ENCODE measurements around the gene ARL4D. TPM values are rescaled to one million over a fixed set of nuclear protein-coding genes. Genes with fewer than 3 reads are reported as not detected.

The ARL4D gene
- total RNA-seq, 1 donor: 22.2 TPM

- no peak for TF ChIP-seq CTCF (IDR thresholded peaks at IDR 0.05; ENCODE audit: insufficient read depth, low read length)
- H3K4me3 ChIP-seq (ENCODE audit: low read depth, low read length): no peak overlapping the region
- DNase-seq (ENCODE audit: low read depth): no peak
Observed at GRCh38 chr17:43403846-43404245, 5.1 kb downstream of the ARL4D start.

DNA sequence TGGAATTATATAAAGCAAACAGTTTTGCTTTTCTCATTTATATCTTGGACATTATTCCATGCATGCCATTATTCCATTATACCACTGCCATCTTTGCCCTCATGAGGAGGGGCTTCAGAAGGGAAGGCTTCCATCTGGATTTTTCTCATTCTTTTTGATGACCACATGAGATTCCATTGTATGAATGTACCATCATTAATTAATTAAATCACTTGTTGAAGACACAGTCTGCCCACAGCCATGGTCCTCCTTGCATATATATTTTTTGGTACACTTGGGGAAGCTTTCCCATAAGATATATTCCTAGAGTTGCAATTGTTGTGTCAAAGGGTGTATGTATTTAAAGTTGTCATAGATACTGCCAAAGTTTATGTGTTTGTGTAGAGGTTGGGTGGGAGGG, 7.1 kb downstream of the ARL4D start:
- no peak for DNase-seq (ENCODE audit: low read depth)
- H3K4me3 ChIP-seq (ENCODE audit: low read depth, low read length): no peak overlapping the region
- TF ChIP-seq CTCF (IDR thresholded peaks at IDR 0.05; ENCODE audit: insufficient read depth, low read length): no peak

GRCh38 chr17:43406676-43407645, 8.2 kb downstream of the ARL4D start:
- peak; percentile 86 for DNase-seq (ENCODE audit: low read depth)
- H3K4me3 ChIP-seq (ENCODE audit: low read depth, low read length): no peak overlapping the region
- no peak for TF ChIP-seq CTCF (IDR thresholded peaks at IDR 0.05; ENCODE audit: insufficient read depth, low read length)

DNA sequence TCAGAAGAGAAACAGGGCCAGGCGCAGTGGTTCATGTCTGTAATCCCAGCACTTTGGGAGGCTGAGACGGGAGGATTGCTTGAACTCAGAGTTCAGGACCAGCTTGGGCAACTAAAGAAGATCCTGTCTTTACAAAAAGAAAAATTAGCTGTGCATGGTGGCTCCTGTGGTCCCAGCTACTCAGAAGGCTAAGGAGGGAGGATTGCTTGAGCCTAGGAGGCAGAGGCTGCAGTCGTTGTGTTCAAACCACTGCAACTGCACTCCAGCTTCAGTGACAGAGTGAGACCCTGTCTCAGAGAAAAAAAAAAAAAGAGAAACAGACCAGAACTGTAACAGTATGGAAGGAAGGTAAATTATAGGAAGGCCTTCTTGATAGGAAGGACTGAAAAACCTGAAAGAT, 10.3 kb downstream of the ARL4D start:
- DNase-seq (ENCODE audit: low read depth): no peak
- no peak for TF ChIP-seq CTCF (IDR thresholded peaks at IDR 0.05; ENCODE audit: insufficient read depth, low read length)
- no peak overlapping the region for H3K4me3 ChIP-seq (ENCODE audit: low read depth, low read length)

DNA sequence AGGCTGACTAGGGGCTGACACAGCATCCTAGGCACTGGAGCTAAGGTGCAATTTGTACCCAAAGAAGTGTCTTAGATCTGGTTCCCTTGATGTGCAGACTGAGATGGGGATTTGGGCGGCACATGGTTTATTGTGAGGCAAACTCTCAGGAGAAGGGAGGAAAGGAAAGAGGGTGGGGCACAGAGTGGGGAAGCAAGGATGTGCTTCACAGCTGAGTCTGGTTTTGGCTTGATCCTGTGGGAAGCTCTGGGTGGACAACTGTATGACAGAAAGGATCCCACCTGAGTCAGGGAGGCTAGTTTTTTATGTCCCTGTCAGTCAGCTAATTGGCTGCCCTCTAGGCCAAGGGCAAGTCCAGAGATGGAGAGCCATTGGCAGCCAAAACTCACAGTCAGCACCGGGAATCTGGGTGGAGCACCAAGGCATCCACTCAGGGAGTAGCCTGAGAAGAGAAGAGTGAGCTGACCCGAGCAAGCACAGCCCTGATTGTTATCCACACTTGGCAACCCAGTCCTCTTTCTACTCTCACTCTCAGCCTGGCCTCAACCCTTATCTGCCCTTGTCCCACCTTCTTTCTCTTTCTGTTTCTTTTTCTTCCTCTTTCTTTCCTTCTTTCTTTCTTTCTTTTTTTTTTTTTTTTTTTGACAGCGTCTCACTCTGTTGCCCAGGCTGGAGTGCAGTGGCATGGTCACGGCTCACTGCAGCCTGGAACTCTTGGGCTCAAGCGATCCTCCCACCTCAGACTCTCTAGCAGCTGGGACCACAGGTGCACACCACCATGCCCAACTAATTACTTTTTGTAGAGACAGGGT, 12.0 kb downstream of the ARL4D start:
- DNase-seq (ENCODE audit: low read depth): peak; percentile 86
- TF ChIP-seq CTCF (IDR thresholded peaks at IDR 0.05; ENCODE audit: insufficient read depth, low read length): no peak
- H3K4me3 ChIP-seq (ENCODE audit: low read depth, low read length): no peak overlapping the region

- no peak for TF ChIP-seq CTCF (IDR thresholded peaks at IDR 0.05; ENCODE audit: insufficient read depth, low read length)
- no peak overlapping the region for H3K4me3 ChIP-seq (ENCODE audit: low read depth, low read length)
- no peak for DNase-seq (ENCODE audit: low read depth)
Observed at GRCh38 chr17:43411369-43411677, 12.5 kb downstream of the ARL4D start.
